MV-4-11 (cell line): ENCODE data around the gene PCDH12.

Experiments
- DNase-seq: peaks from one replicate; lab custom pipeline; 2025; lab: John Stamatoyannopoulos, UW

Gene PCDH12

DNA sequence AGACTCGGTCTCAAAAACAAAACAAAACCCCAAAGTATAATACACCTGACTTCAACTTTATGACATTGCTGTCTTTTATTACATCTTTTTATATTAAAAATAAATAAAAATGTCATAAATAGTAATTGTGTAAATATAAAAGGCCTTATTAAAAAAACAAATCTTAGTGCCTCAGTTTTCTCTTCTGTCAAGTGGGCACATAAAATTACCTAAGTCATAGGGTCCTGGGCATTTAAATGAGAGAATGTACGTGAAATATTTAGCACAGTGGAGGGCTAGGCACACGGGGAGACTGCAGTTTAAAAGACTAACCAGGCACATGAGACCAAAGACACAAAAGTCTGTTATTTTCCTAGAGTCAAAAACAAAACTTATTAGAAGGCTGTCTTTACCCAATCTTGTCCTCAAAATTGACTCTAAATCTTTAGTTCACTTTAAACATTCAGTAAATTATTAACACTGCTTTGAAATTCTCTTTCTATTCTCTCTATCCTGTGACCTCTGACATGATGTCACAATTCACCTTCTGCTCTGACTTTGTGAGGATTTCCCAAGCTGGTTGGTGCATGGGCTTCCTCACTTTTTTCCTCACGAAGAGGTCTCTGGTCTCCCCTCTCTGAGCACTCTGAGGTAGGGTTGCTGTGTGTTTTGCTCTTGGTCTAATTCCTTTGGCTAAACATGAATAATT is 8.4 kb upstream of the PCDH12 start:
- no peak for DNase-seq

DNA sequence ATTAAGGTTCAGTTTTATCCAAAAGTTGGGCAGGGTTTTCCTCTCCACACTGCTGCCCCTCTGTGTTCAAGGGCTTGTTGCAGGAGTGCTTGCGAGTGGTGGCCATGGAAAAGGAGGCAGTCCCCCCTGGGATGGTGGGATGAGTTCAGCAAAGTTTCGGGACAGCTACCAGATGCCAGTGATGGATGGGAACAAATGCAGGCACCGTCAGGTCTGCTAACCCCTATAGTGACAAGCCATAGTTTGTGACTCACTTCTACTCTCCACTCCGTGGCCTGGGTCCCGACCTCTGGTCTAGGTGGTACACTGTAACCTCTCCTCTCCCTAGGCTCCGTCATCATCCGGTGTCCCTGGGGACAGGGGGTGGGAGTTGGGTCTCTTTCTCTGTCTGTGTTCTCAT is 7.1 kb upstream of the PCDH12 start:
- no peak for DNase-seq

DNA sequence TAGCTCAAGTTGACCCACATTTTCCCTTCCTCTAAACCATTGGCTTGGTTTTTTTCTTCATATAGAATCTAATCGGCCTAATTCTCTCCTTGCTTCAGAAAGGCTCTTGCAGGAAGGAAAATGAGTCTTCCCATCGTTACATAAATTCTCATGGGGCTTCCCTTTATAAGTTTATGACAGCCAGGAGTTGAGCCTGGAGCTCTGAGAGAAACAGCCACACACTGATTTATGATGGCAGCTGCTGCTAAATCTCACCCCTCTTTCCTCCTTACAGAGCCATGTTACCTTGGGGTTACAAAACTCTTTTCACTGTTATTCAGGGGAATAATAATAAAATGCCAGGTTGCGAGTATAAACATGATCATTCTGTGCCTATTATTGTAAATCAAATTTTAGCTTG is 5.7 kb upstream of the PCDH12 start:
- DNase-seq = no peak

DNA sequence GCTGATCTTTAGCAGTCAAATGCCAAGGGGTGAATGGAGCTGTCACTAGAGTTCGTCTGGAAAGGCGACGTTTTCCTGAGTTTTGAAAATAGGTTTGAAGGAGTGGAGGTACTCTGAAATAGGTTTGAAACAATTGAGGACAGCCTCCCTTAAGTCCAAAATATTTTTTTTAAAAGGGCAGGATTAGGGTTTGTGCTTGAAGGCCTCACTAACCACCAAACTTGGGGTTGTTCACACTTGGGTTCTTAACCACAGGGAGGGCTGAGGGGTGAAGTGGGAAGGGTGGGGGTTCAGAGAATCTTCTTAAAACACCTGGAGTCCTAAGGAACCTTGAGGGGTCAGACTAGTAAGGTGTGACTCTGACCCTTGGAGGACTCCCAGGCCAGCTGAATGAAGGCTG is 3.5 kb upstream of the PCDH12 start:
- DNase-seq = no peak

DNA sequence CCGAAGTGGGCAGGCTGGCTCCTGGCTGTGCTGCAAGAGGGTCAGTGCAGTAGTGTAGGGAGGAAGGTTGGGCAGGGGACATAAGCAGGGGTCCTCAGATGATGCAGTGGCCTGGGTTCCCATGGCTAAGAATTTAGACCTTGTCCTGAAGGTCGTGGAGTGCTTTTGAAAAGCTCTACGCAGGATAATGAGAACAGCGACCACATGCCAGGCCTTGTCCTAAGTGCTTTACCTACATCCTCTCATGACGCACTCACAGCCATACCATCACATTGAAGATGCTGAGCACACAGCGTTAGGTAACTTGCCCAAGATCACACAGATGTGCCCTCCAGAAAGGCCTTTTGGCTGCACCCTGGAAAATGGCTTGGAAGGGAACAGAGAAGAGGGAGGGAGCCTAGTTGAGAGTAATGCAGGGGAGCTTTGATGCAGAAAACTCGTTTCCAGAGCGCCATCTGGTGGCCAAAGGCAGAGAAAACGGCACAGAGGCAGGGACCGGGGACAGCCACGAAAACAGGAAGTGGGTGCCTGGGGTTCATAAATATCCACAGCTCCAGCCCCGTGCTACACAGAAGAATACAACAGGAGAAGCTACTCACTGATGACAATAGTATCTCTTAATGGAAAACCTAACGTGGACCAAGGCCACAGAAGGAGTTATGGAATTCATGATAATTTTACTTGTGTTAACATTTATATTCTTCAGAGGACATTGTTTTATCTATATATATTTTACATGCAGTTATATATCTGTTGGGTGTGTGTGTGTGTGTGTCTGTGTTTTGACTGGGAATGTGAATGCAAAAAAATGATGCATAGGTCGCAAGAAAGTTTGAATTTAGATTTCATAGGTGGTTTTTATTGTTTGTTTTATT is 2.7 kb upstream of the PCDH12 start:
- peak; percentile 93 for DNase-seq

DNA sequence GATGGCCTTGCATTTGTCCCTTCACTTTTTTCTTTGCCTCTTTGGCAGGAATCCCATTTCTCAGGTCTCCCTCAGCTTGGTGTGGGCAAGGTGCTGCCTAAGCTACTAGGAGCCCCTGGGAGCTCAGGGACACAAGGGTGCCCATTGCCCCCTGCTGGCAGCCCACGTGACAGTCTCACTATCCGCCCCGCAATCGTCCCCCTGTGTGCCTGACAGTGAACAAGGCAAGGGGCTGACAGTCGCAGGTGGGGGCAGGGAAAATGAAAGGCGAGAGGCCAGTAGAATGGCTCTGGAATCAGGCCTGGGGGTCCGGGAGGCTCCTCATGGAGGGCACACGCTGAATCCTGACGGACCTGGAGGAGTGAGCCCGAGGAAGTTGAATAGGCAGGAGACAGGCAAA is 2.0 kb upstream of the PCDH12 start:
- peak; percentile 21 for DNase-seq

DNA sequence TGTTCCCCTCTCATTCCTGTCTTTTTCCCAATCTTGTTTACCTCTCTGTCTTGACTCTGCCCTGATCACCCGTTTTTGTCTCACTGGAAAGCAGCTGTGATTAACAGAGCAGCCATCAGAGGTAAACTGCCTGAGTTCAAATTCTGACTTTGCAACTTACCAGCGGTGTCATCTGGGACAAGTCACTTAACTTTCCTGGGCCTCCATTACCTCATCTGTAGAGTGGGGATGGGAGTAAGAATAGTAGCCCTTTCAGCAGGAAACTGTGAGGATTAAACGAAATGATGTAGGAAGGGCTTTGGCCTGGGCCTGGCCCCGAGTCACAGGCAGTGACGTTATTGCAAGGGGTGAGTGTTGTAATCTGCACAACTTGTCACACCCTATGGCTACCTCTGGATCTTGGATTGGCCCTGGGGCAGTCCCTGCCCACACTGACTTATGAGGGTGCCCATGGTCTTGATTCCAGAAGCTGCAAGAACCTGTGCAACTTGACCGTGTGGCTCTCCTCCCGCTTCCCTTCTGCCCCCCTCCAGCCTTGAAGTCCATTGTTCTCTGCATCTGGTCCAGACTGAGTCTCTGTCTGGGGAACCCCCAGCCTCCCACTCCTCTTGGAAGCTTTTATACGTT is 657 bp upstream of the PCDH12 start:
- DNase-seq = peak; percentile 80

DNA sequence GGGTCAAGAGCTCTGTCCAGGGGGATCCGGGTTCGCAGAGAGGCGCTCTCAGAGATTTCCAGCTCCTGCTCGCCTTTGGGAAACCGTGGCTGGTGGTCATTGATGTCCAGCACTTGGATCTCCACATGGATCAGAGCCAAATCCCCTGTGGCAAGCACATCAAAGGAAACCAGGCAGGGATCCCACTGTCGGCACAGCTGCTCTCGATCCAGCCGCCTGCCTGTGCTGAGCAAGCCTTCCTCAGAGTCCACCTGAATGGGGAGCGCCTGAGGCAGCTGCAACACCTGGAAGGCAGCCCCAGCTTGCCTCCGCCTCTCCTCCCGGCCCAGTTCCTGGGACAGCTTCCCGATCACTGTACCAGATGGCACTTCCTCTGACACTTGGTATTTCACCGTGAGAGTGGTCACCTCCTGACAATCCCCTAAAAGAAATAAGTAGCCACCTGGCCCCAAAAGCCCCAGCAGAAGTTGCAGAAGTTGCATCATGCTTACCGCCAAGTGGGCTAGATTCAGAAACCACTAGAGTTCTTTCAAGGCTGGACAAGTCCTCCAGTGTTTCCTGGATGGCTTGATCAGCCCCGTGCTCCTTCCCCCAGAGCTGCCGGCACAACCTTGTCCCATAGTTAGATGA is 520 bp downstream of the PCDH12 start:
- DNase-seq = peak; percentile 67

DNA sequence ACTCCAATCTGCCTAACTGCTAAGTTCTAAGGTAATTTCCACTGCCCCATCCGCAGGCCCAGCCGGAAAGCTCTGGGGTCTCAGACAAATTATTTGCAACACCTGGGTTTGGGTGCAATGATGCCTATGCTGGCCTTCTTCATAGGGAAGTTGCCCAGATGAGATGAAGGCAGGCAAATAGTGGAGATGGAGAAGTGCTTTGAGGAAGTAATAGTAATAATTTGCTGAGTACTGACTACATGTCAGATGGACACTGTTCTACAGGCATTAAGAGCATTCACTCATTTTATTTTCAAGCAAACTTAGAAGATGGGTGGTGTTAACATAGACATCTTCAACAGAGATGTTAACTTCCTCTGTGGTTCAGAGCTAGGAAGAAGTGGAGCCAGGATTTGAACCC is 3.8 kb downstream of the PCDH12 start:
- DNase-seq = peak; percentile 50

DNA sequence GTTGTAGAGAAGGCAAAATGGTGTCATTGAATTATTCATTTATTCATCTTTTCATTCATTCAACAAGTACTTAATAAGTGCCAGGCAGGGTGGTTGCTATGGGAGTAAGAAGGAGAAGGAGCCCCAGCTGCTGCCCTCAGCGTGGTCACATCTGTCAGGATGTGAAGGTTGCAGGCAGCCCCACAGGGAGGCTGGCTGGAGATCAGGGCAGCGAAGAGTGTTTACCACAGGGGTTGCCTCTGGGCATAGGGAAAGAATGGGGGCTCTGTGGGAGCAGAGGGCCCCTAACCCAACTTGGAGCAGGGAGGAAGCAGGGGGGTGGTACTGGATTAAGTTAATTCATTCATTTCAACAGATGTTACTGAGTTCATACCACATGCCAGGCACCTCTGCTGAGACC is 6.0 kb downstream of the PCDH12 start:
- DNase-seq = peak; percentile 51

DNA sequence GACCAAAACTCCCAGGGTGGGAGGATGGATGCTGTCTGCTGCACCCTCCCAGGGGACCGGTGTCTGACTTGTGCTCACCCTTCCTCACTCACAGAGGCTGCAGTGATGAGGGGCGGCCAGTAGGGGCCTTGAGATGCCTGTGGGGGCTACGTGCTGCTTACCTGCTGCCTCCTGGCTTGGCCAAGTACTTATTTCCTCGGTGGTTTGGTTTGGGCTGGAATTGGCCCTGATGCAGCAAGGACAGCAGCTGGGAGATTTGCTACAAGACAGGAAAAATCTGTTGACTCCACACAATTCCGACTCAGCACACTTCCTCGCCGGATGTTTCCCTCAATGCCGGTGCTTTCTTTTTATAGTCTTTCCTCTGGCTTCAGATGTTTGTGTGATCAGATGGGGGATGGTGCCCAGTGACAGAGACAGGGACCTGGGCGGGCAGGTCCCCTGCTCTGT is 6.6 kb downstream of the PCDH12 start:
- no peak for DNase-seq

DNA sequence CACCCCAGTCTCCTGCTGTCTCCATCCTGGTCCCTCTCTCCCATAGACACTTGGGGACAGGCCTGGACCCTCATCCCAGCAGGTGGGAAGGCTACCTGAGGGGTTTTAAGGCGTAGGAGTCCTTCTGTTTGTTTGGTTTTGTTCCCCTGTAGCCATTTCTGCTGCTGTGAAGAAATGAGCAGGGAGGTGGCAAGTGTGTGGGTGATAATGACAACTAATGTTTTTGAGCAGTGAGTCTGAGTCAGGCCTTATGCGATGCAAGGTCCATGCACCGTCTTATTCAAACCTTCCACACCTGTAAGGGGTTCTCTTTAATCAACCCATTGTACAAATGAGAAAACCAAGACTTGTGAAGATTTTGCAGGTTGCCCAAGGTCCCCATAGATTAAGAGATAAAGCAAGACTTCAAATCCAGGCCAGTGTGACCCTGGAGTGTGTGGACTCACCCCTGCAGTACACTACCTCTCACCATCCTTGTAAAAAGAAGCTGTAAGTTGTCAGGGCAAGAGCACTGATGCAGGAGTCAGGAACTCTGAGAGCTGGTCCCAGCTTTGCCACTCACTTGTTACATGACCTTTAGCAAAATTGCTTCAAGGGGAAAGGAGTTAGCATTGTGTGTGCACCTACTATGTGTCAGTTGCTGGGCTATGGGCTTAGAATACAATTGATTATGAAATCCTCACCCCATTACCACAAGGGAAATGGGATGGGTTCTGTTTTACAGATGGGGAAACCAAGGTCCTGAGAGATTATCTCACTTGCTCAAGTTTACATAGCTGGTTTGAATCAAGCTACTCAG is 7.6 kb downstream of the PCDH12 start:
- no peak for DNase-seq

DNA sequence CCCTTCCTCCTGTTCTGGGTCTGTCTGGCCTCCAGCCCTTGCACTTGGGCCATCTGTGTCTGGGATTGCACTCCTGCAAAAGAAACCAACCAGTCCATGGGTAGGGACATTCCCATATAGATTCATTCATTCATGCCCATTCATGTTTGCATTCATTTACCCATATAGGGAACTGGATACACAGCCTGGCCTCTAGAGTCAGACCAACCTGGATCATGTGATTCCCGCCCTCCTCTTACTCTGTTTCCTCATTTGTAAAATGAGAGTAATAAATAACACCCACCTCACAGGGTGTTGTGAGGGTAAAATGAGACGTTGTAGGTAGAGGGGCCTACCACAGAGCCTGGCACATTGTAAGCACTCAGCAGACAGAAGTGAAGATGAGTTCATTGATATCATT is 8.5 kb downstream of the PCDH12 start:
- DNase-seq = no peak

DNA sequence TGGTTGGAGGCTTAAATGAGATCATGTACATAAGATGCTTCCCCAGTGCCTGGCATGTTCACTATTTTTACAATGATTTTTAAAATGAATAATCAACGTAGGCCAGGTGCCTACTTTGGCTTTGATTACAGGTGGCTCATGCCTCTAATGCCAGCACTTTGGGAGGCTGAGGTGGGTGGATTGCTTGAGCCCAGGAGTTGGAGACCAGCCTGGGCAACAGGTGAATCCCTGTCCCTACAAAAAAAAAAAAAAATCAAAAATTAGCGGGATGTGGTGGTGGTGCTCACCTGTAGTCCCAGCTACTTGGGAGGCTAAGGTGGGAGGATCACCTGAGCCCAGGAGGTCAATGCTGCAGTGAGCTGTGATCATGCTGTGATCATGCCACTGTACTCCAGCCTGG is 9.2 kb downstream of the PCDH12 start:
- DNase-seq = no peak

DNA sequence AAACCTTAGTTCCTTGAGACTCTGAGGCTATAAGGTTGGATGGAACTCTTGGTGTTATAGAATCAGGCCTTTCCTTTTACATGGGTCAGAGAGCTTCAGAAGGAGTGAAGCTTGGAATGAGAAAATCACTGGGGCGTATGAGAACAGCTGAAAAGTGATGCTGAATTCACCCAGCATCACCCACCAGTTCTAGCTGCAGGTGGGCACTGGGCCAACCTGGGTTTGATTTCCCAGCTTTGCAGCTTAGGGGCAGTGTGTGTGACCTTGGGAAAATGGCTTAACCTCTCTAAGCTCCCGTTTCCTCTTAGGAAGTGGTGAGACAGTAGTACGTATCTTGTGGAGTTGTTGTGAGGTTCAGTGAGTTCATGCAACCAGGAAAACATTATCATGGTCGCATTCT is 10.7 kb downstream of the PCDH12 start:
- no peak for DNase-seq

DNA sequence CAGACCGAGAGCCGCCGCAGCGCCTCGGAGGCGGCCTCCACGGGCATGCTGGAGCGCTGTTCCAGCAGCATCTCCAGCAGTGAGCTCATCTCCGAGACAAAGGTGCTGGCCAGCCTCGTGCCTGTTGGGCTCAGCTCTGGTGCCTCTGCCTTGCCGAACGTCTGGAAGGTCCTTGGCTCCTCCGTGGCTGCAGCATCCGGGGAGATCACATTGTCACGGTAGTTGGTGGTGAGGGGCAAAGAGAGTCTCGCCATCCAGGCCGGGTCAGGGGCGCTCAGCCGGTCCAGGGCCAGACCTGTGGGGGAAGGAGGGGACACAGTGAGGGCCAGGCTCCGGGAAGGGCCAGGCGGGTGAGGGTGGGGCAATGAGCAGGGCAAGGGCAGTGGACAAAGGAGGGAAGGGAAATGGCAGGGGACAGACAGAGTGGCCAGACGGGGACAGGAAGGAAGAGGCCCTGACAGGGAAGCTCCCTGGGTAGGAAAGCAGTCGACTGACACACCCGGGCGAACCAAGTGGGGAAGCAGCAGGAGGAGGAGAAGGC is 12.4 kb downstream of the PCDH12 start:
- DNase-seq = no peak

DNA sequence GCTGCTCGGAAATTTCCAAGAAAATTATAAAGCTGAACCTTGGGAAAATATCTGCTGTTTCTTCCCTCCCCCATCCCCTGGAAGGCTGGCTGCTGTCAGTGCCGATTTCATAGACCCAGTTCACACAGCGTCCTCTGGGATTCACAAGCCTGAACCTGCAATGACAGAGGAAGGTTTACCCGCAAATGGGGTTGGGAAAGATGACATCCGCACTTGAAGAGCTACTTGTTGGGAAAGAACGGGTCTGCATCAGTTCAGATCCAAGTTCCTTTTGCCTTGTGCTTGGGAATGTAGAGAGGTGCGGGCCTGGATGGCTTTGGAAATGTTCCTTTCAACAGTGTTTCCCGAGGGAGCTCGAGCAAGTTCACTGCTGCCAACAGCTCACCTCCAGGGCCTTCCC is 13.9 kb downstream of the PCDH12 start:
- no peak for DNase-seq

DNA sequence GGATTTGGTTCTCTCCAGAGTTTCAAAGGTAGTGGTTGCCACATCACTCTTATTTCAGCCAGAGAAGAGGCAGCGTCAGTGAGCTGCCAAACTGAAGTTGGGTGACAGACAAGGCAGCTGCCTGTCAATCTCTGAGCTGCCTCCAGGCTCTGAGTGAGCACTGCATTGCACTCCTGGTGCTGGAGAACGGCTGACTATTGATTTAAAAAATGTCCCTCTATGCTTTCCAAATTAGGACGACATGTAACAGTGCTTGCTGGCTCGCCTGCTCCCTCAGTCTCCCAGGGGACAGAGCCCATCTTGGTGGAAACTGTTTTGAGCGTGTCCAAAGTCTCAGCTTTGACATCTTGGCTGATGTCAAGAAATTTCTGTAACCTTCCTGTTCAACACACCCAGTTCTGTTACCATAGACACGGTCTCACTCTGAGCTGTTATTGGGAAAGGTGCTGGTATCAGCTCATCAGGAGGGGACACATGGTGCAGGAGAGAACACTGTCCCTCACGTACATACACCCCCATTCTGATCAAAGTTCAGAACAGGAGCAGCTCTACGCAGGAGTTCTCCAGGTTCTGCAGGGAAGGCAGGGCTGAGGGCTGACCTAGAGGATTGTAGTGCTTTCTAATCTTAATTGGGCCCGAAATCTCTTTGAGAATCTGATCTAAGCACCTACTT is 15.7 kb downstream of the PCDH12 start:
- no peak for DNase-seq

DNA sequence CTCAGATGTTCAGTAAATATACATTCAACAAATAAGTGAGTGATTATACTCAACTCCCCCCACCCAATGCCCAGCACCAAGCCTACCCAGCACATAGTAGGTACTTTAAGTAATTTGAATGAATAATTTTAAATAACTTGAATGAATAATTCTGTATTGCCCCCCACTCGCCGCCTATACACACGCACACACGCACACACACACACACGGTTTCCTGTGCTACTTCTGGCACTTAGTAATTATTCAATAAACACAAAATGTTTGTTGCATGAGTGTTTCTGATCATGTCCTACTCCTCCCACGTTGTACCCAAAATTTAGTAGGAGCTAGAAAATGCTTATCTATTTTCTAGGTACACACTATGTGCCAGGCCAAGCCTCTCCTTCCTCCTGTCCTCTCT is 16.2 kb downstream of the PCDH12 start:
- no peak for DNase-seq

DNA sequence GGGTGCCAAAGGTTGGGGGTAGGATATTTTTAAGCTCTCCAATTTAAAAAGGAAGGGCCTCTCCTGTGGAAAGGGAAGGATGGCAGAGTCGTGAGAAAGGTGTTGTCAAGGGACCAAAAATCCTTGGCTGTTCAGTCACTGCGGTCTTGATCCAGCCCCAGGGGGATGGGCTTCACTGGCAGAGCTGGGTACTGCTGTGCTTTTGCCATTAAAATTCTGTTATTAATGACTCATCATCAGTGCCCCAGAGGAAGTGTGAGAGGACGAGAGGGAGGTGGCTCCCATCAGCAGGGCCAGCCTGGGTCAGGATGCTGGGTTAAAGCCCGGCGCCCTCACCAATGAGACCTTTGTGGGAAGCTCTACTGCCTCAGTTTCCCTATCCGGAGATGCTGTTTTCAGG is 16.7 kb downstream of the PCDH12 start:
- DNase-seq = no peak

DNA sequence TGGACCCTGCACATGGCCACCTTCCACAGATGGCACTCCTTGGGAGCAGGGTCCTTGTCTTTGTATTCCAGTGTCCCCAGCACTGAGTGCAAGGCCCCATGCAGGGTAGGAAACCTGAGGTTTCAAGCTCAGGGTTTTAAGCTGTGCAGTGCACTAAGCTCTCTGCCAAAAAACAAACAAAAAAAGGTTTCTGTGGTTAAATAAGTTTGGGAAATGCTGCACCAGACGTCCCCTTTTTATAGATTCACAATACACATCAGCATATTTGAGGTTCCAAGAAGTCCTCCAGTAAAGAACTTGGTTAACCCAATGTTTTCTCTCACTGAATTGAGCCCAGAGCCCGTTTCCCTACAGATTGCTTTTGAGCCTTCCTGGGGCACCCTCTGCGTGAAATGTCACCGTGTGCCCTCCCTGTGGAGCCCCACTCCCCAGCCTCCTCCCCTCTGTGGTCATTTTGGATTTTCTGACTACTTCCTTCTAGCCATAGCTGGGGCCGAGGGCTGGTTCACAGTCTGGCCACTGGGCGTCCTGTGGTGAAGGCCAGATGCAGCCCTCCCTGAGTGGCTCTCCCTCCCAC is 17.2 kb downstream of the PCDH12 start:
- DNase-seq = peak; percentile 78
